BLaER1 (cell line): ENCODE measurements around the gene ZNF90.
A peak's percentile ranks its signal among the peaks of the same experiment; 100 is the strongest.
"Not testable (repeated sequence)": the region's sequence is repeated elsewhere in the genome, so short reads cannot be mapped to it uniquely, and the experiment has no call there.

ENCODE experiments used
- H3K27ac ChIP-seq: shearing (Covaris generic); formaldehyde crosslinking; 2 replicates; pipeline ENCODE4 v1.8.1; 2022
- H3K27me3 ChIP-seq: shearing (Covaris generic); formaldehyde crosslinking; 2 replicates; pipeline ENCODE4 v1.8.1; 2022
- H3K36me3 ChIP-seq: shearing (Covaris generic); formaldehyde crosslinking; 2 replicates; pipeline ENCODE4 v1.8.1; 2022
- H3K4me1 ChIP-seq: shearing (Covaris generic); formaldehyde crosslinking; 2 replicates; pipeline ENCODE4 v1.8.1; 2022
- H3K4me2 ChIP-seq: shearing (Covaris generic); formaldehyde crosslinking; 2 replicates; pipeline ENCODE4 v1.8.1; 2022
- H3K4me3 ChIP-seq: shearing (Covaris generic); formaldehyde crosslinking; 2 replicates; pipeline ENCODE4 v1.8.1; 2022
- H3K9ac ChIP-seq: shearing (Covaris generic); formaldehyde crosslinking; 2 replicates; pipeline ENCODE4 v1.8.1; 2022
- H3K9me3 ChIP-seq: shearing (Covaris generic); formaldehyde crosslinking; 2 replicates; pipeline ENCODE4 v1.8.1; 2022
- H4K20me1 ChIP-seq: shearing (Covaris generic); formaldehyde crosslinking; 2 replicates; pipeline ENCODE4 v1.8.1; 2022
- Cebpa-rat ChIP-seq: shearing (Covaris generic); IDR thresholded peaks from 2 replicates; pipeline ENCODE4 v1.8.1; 2022

ZNF90 gene

GRCh38 chr19:20060282-20060681 lies 17.5 kb upstream of the ZNF90 start:
- Histone ChIP-seq H3K4me1 (no peaks in the 10 kb centered on the region), H3K9ac (no peak overlapping the region), H3K36me3 (no peaks in the 10 kb centered on the region), H4K20me1 (no peaks in the 10 kb centered on the region), H3K4me2 (no peak overlapping the region), H3K9me3 (peaks cover 4% of the 10 kb centered on the region), H3K27me3 (no peaks in the 10 kb centered on the region), H3K4me3 (no peak overlapping the region), H3K27ac (no peak overlapping the region)
- TF ChIP-seq Cebpa-rat = no peak

- no peak for TF ChIP-seq Cebpa-rat
These were observed 10.9 kb upstream of the ZNF90 start for GRCh38 chr19:20066861-20067260.

GRCh38 chr19:20067943-20068342 lies 9.9 kb upstream of the ZNF90 start:
- no peaks in the 10 kb centered on the region for H4K20me1 ChIP-seq
- no peaks in the 10 kb centered on the region for H3K4me1 ChIP-seq
- no peaks in the 10 kb centered on the region for H3K27me3 ChIP-seq
- no peaks in the 10 kb centered on the region for H3K36me3 ChIP-seq
- no peak overlapping the region for H3K4me3 ChIP-seq
- peaks cover 63% of the 10 kb centered on the region for H3K9me3 ChIP-seq
- no peak overlapping the region for H3K9ac ChIP-seq
- no peak for TF ChIP-seq Cebpa-rat
- H3K27ac ChIP-seq = no peak overlapping the region
- no peak overlapping the region for H3K4me2 ChIP-seq

More at GRCh38 chr19:20066861-20067260, 10.9 kb upstream of the ZNF90 start:
- H3K27me3 ChIP-seq = no peaks in the 10 kb centered on the region
- H3K4me1 ChIP-seq = no peaks in the 10 kb centered on the region
- peaks cover 54% of the 10 kb centered on the region for H3K9me3 ChIP-seq
- no peak overlapping the region for H3K4me2 ChIP-seq
- H3K36me3 ChIP-seq = no peaks in the 10 kb centered on the region
- no peak overlapping the region for H3K4me3 ChIP-seq
- H4K20me1 ChIP-seq = no peaks in the 10 kb centered on the region
- H3K27ac ChIP-seq = no peak overlapping the region
- no peak overlapping the region for H3K9ac ChIP-seq

GRCh38 chr19:20068559-20068958 lies 9.2 kb upstream of the ZNF90 start:
- H3K9ac ChIP-seq, H3K27ac ChIP-seq: not testable (repeated sequence)

GRCh38 chr19:20070691-20071090 lies 7.1 kb upstream of the ZNF90 start:
- H3K9ac ChIP-seq = no peak overlapping the region
- H3K36me3 ChIP-seq = no peaks in the 10 kb centered on the region
- no peaks in the 10 kb centered on the region for H3K4me1 ChIP-seq
- no peak overlapping the region for H3K27ac ChIP-seq
- no peak for TF ChIP-seq Cebpa-rat
- peaks cover 71% of the 10 kb centered on the region for H3K9me3 ChIP-seq
- H3K27me3 ChIP-seq = no peaks in the 10 kb centered on the region
- H3K4me3 ChIP-seq = no peak overlapping the region
- H3K4me2 ChIP-seq = no peak overlapping the region
- no peaks in the 10 kb centered on the region for H4K20me1 ChIP-seq

More at GRCh38 chr19:20068559-20068958, 9.2 kb upstream of the ZNF90 start:
- not testable (repeated sequence) for H4K20me1 ChIP-seq, H3K27me3 ChIP-seq, H3K36me3 ChIP-seq, H3K4me2 ChIP-seq, H3K4me3 ChIP-seq, H3K4me1 ChIP-seq
- peaks cover 66% of the 10 kb centered on the region for H3K9me3 ChIP-seq

- no peak overlapping the region for H3K27ac ChIP-seq
- H3K4me2 ChIP-seq = no peak overlapping the region
- no peaks in the 10 kb centered on the region for H3K27me3 ChIP-seq
- H3K4me1 ChIP-seq = no peaks in the 10 kb centered on the region
- no peak for TF ChIP-seq Cebpa-rat
- peaks cover 67% of the 10 kb centered on the region for H3K9me3 ChIP-seq
- no peak overlapping the region for H3K4me3 ChIP-seq
- no peaks in the 10 kb centered on the region for H4K20me1 ChIP-seq
- no peaks in the 10 kb centered on the region for H3K36me3 ChIP-seq
- no peak overlapping the region for H3K9ac ChIP-seq
These were observed 4.9 kb upstream of the ZNF90 start for GRCh38 chr19:20072936-20073335.

GRCh38 chr19:20078581-20079031 lies 806 bp downstream of the ZNF90 start:
- Histone ChIP-seq H3K4me1 (peaks cover 14% of the 10 kb centered on the region), H3K27ac (peak overlapping the region; percentile 77), H3K27me3 (no peaks in the 10 kb centered on the region), H4K20me1 (no peaks in the 10 kb centered on the region; the same call in 1 of the 2 replicates), H3K9me3 (peaks cover 71% of the 10 kb centered on the region), H3K4me3 (peak overlapping the region; percentile 83), H3K9ac (peak overlapping the region; percentile 86), H3K36me3 (peaks cover 42% of the 10 kb centered on the region), H3K4me2 (peak overlapping the region; percentile 91)
- no peak for TF ChIP-seq Cebpa-rat

- peaks cover 14% of the 10 kb centered on the region for H3K4me1 ChIP-seq
- no peaks in the 10 kb centered on the region; the same call in 1 of the 2 replicates for H4K20me1 ChIP-seq
- no peaks in the 10 kb centered on the region for H3K27me3 ChIP-seq
- H3K36me3 ChIP-seq = peaks cover 51% of the 10 kb centered on the region
- H3K27ac ChIP-seq = no peak overlapping the region
- peak overlapping the region; percentile 83 for H3K4me3 ChIP-seq
- H3K4me2 ChIP-seq = peak overlapping the region; percentile 91
- no peak overlapping the region for H3K9ac ChIP-seq
- TF ChIP-seq Cebpa-rat = no peak
- peaks cover 75% of the 10 kb centered on the region for H3K9me3 ChIP-seq
These were observed 1.7 kb downstream of the ZNF90 start for GRCh38 chr19:20079476-20079875.

GRCh38 chr19:20080656-20081055 lies 2.9 kb downstream of the ZNF90 start:
- H3K27ac ChIP-seq = no peak overlapping the region
- TF ChIP-seq Cebpa-rat = no peak
- H3K9me3 ChIP-seq = peaks cover 78% of the 10 kb centered on the region
- peaks cover 62% of the 10 kb centered on the region for H3K36me3 ChIP-seq
- peak overlapping the region; percentile 33; the same call in 1 of the 2 replicates for H3K4me3 ChIP-seq
- no peaks in the 10 kb centered on the region; the same call in 1 of the 2 replicates for H4K20me1 ChIP-seq
- H3K9ac ChIP-seq = no peak overlapping the region
- H3K27me3 ChIP-seq = no peaks in the 10 kb centered on the region
- no peak overlapping the region for H3K4me2 ChIP-seq
- peaks cover 14% of the 10 kb centered on the region for H3K4me1 ChIP-seq

GRCh38 chr19:20082232-20082833 lies 4.5 kb downstream of the ZNF90 start:
- not testable (repeated sequence) for H3K4me2 ChIP-seq, H3K4me3 ChIP-seq, H3K9ac ChIP-seq, H3K27ac ChIP-seq, H4K20me1 ChIP-seq, H3K27me3 ChIP-seq
- Histone ChIP-seq H3K4me1 (peaks cover 14% of the 10 kb centered on the region), H3K9me3 (peaks cover 79% of the 10 kb centered on the region), H3K36me3 (peaks cover 77% of the 10 kb centered on the region)

GRCh38 chr19:20082876-20083275 lies 5.1 kb downstream of the ZNF90 start:
- not testable (repeated sequence) for H3K27me3 ChIP-seq, H4K20me1 ChIP-seq, H3K4me2 ChIP-seq, H3K27ac ChIP-seq, H3K9ac ChIP-seq
- Histone ChIP-seq H3K9me3 (peaks cover 84% of the 10 kb centered on the region), H3K4me1 (peaks cover 14% of the 10 kb centered on the region), H3K36me3 (peaks cover 82% of the 10 kb centered on the region), H3K4me3 (0 out of 2 replicates have a peak overlapping the region, but pooled peaks have one; percentile 26)
